Measurements from ENCODE around the gene APBB1.

APBB1 gene

DNA sequence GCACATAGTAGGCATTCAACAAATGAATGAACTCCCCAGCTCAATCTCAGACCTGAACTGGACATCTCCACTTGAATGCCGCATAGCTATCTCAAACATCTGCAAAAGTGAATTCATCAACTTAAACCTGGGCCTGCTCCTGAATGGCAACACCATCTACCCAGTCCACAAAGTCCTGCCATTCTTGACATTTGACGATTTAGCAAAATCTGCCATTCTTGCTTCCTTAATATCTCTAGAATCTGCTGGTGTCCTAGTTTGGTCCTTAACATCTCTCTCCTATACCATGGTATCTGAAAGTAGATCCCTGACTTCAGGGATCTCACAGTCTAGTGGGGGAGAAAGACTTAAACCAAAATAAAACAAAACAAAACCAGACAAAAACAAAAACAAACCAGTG is 34.3 kb upstream of the APBB1 start:
- H3K27me3 ChIP-seq (ENCODE audit: insufficient read depth, low read length): no peaks in the 10 kb centered on the region
- no peak overlapping the region for H2AFZ ChIP-seq (ENCODE audit: low read length)
- H3F3A ChIP-seq (ENCODE audit: insufficient read depth, low read length): no peaks in the 10 kb centered on the region
- H3K27ac ChIP-seq (ENCODE audit: low read depth, low read length, poor library complexity, severe bottlenecking): no peak overlapping the region
- H3K4me2 ChIP-seq (ENCODE audit: low read length): no peak overlapping the region
- H3K79me2 ChIP-seq (ENCODE audit: insufficient read depth, low read length): no peaks in the 10 kb centered on the region
- H4K20me1 ChIP-seq (ENCODE audit: insufficient read depth, low read length): no peaks in the 10 kb centered on the region
- no peaks in the 10 kb centered on the region for H3K36me3 ChIP-seq (ENCODE audit: insufficient read depth, low read length)
- no peaks in the 10 kb centered on the region for H3K4me1 ChIP-seq (ENCODE audit: insufficient read depth, low read length, severe bottlenecking)
- H3K9ac ChIP-seq (ENCODE audit: low read length): no peak overlapping the region
- H3K9me3 ChIP-seq (ENCODE audit: low read length): no peaks in the 10 kb centered on the region
- H3K9me2 ChIP-seq (ENCODE audit: low read depth, low read length): no peaks in the 10 kb centered on the region
- no peak overlapping the region for H3K4me3 ChIP-seq (ENCODE audit: low read depth, low read length, poor library complexity, severe bottlenecking)
- TF ChIP-seq EZH2 (IDR thresholded peaks at IDR 0.05; ENCODE audit: borderline replicate concordance, low read length) (no peak), CTCF (IDR thresholded peaks at IDR 0.05; ENCODE audit: low read length) (no peak)

DNA sequence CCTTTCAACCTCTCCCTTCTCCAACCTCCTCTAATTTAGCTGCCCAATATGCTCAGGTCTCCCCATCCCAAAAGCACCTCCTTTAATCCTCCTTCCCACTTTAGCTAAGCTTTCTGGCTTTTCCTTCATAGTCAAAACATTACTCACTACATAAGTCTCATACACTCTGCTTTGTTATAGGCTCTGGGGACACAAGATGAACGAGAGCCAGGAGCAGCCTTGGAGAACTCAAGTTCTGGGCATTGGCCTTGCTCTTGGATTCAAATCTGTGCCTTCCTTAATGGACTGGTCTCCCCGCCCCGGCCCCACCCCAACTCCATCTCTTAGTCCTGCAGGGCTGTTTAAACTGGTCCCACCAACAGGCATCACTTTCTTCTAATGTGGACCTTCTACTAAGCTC is 33.3 kb upstream of the APBB1 start:
- H3K9ac ChIP-seq (ENCODE audit: low read length): no peak overlapping the region
- H3K4me2 ChIP-seq (ENCODE audit: low read length): no peak overlapping the region
- H2AFZ ChIP-seq (ENCODE audit: low read length): no peak overlapping the region
- no peaks in the 10 kb centered on the region for H3K79me2 ChIP-seq (ENCODE audit: insufficient read depth, low read length)
- H3K36me3 ChIP-seq (ENCODE audit: insufficient read depth, low read length): no peaks in the 10 kb centered on the region
- no peaks in the 10 kb centered on the region for H3K27me3 ChIP-seq (ENCODE audit: insufficient read depth, low read length)
- no peaks in the 10 kb centered on the region for H3K9me2 ChIP-seq (ENCODE audit: low read depth, low read length)
- no peaks in the 10 kb centered on the region for H4K20me1 ChIP-seq (ENCODE audit: insufficient read depth, low read length)
- no peaks in the 10 kb centered on the region for H3F3A ChIP-seq (ENCODE audit: insufficient read depth, low read length)
- no peak overlapping the region for H3K4me3 ChIP-seq (ENCODE audit: low read depth, low read length, poor library complexity, severe bottlenecking)
- no peak overlapping the region for H3K27ac ChIP-seq (ENCODE audit: low read depth, low read length, poor library complexity, severe bottlenecking)
- H3K9me3 ChIP-seq (ENCODE audit: low read length): no peaks in the 10 kb centered on the region
- no peaks in the 10 kb centered on the region for H3K4me1 ChIP-seq (ENCODE audit: insufficient read depth, low read length, severe bottlenecking)
- TF ChIP-seq CTCF (IDR thresholded peaks at IDR 0.05; ENCODE audit: low read length): no peak
- TF ChIP-seq EZH2 (IDR thresholded peaks at IDR 0.05; ENCODE audit: borderline replicate concordance, low read length): no peak

DNA sequence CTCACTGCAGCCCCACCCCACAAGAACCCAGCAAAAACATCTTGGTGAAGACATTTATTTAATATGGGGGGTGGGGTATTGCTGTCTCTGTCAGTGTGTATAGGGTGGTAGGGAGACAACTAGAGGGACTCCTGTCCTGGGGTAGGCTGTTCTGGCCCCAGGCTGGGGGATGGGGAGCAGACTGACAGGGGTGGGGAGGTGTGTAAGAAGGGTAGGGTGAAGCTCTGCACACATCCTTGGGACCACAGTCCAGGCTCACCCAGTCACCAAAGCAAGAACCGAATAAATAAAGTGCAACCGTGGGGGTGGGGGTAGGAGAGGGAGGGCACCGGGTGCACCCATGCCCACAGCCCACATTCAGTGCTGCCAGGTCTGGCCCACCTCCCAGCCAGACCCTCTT is 29.7 kb upstream of the APBB1 start:
- TF ChIP-seq EZH2 (IDR thresholded peaks at IDR 0.05; ENCODE audit: borderline replicate concordance, low read length) (no peak), CTCF (IDR thresholded peaks at IDR 0.05; ENCODE audit: low read length) (no peak)
- no peaks in the 10 kb centered on the region for H3K9me2 ChIP-seq (ENCODE audit: low read depth, low read length)
- no peaks in the 10 kb centered on the region for H3F3A ChIP-seq (ENCODE audit: insufficient read depth, low read length)
- H3K79me2 ChIP-seq (ENCODE audit: insufficient read depth, low read length): no peaks in the 10 kb centered on the region
- no peak overlapping the region for H3K27ac ChIP-seq (ENCODE audit: low read depth, low read length, poor library complexity, severe bottlenecking)
- H2AFZ ChIP-seq (ENCODE audit: low read length): no peak overlapping the region
- no peaks in the 10 kb centered on the region for H3K4me1 ChIP-seq (ENCODE audit: insufficient read depth, low read length, severe bottlenecking)
- no peaks in the 10 kb centered on the region for H3K27me3 ChIP-seq (ENCODE audit: insufficient read depth, low read length)
- no peak overlapping the region for H3K4me2 ChIP-seq (ENCODE audit: low read length)
- no peaks in the 10 kb centered on the region for H3K36me3 ChIP-seq (ENCODE audit: insufficient read depth, low read length)
- no peak overlapping the region for H3K4me3 ChIP-seq (ENCODE audit: low read depth, low read length, poor library complexity, severe bottlenecking)
- no peaks in the 10 kb centered on the region for H3K9me3 ChIP-seq (ENCODE audit: low read length)
- no peak overlapping the region for H3K9ac ChIP-seq (ENCODE audit: low read length)
- no peaks in the 10 kb centered on the region for H4K20me1 ChIP-seq (ENCODE audit: insufficient read depth, low read length)

Data from OCI-LY1 (cell line).